Measurements from ENCODE around the gene TNFRSF18. TPM values are rescaled to one million over a fixed set of nuclear protein-coding genes. Genes with fewer than 3 reads are reported as not detected.

TNFRSF18 gene
- total RNA-seq, 2 donors from 2014 or later = 3.1 to 3.5 TPM

GRCh38 chr1:1225238-1225845 is 18.9 kb upstream of the TNFRSF18 start:
- intact Hi-C loops (cut with DNase I) = no loop called here
- Histone ChIP-seq H3K4me3 (no peak overlapping the region), H3K4me1 (replicated peaks) (peaks cover 10% of the 10 kb centered on the region), H3K27ac (no peak overlapping the region), H3K27me3 (replicated peaks; ENCODE audit: insufficient read depth) (no peaks in the 10 kb centered on the region), H3K9me3 (no peaks in the 10 kb centered on the region), H3K36me3 (peaks cover 12 to 27% of the 10 kb centered on the region in 2 donors)
- peak; percentile 5 for TF ChIP-seq POLR2AphosphoS5 (IDR thresholded peaks at IDR 0.05)
- TF ChIP-seq POLR2A (IDR thresholded peaks at IDR 0.05) = no peak
- no peak for DNase-seq (ENCODE audit: low spot score)
- WGBS = 78% methylated on average over 25 of the region's 34 CpGs

GRCh38 chr1:1223891-1224290 is 17.5 kb upstream of the TNFRSF18 start:
- DNase-seq (ENCODE audit: low spot score) = no peak
- Histone ChIP-seq H3K9me3 (no peaks in the 10 kb centered on the region), H3K27ac (no peak overlapping the region), H3K27me3 (replicated peaks; ENCODE audit: insufficient read depth) (no peaks in the 10 kb centered on the region), H3K4me3 (no peak overlapping the region), H3K4me1 (replicated peaks) (no peaks in the 10 kb centered on the region), H3K36me3 (peaks cover 12 to 27% of the 10 kb centered on the region in 2 donors)
- TF ChIP-seq CTCF (IDR thresholded peaks at IDR 0.05) = no peak
- no peak for TF ChIP-seq POLR2AphosphoS5 (IDR thresholded peaks at IDR 0.05)
- no peak for TF ChIP-seq POLR2A (IDR thresholded peaks at IDR 0.05)
- intact Hi-C loops (cut with DNase I) = no loop called here
- 93% methylated on average over 21 of the region's 21 CpGs for WGBS

GRCh38 chr1:1223321-1223720 is 16.9 kb upstream of the TNFRSF18 start:
- Histone ChIP-seq H3K4me3 (no peak overlapping the region), H3K4me1 (replicated peaks) (no peaks in the 10 kb centered on the region), H3K27me3 (replicated peaks; ENCODE audit: insufficient read depth) (no peaks in the 10 kb centered on the region), H3K27ac (no peak overlapping the region), H3K36me3 (peaks cover 8 to 27% of the 10 kb centered on the region in 2 donors), H3K9me3 (no peaks in the 10 kb centered on the region)
- DNase-seq (ENCODE audit: low spot score) = no peak
- TF ChIP-seq CTCF (IDR thresholded peaks at IDR 0.05) (no peak), POLR2AphosphoS5 (IDR thresholded peaks at IDR 0.05) (no peak), POLR2A (IDR thresholded peaks at IDR 0.05) (no peak)
- intact Hi-C loops (cut with DNase I) = no loop called here
- 94% methylated on average over 14 of the region's 15 CpGs for WGBS

- Histone ChIP-seq H3K27ac (no peak overlapping the region), H3K4me3 (no peak overlapping the region), H3K36me3 (peaks cover 7 to 24% of the 10 kb centered on the region in 2 donors), H3K9me3 (no peaks in the 10 kb centered on the region), H3K4me1 (replicated peaks) (no peaks in the 10 kb centered on the region), H3K27me3 (replicated peaks; ENCODE audit: insufficient read depth) (no peaks in the 10 kb centered on the region)
- TF ChIP-seq CTCF (IDR thresholded peaks at IDR 0.05) (no peak), POLR2A (IDR thresholded peaks at IDR 0.05) (no peak), POLR2AphosphoS5 (IDR thresholded peaks at IDR 0.05) (no peak)
- DNase-seq (ENCODE audit: low spot score) = no peak
- intact Hi-C loops (cut with DNase I) = no loop called here
- 97% methylated on average over 44 of the region's 44 CpGs for WGBS
Observed at GRCh38 chr1:1222575-1223225, 16.3 kb upstream of the TNFRSF18 start.

GRCh38 chr1:1221887-1222574 is 15.6 kb upstream of the TNFRSF18 start:
- no peak overlapping the region for H3K4me3 ChIP-seq
- peaks cover 7 to 25% of the 10 kb centered on the region in 2 donors for H3K36me3 ChIP-seq
- no peak for DNase-seq (ENCODE audit: low spot score)
- 93% methylated on average over 23 of the region's 30 CpGs for whole genome bisulfite sequencing
- H3K27me3 ChIP-seq (replicated peaks; ENCODE audit: insufficient read depth) = no peaks in the 10 kb centered on the region
- H3K9me3 ChIP-seq = no peaks in the 10 kb centered on the region
- H3K27ac ChIP-seq = no peak overlapping the region
- no peak for TF ChIP-seq POLR2A (IDR thresholded peaks at IDR 0.05)
- TF ChIP-seq CTCF (IDR thresholded peaks at IDR 0.05) = no peak
- TF ChIP-seq POLR2AphosphoS5 (IDR thresholded peaks at IDR 0.05) = no peak
- intact Hi-C loops (cut with DNase I) = no loop called here
- no peaks in the 10 kb centered on the region for H3K4me1 ChIP-seq (replicated peaks)

All from prostate gland (tissue), 2 donors.